ENCODE measurements around the gene SEPTIN5. TPM values are rescaled to one million over a fixed set of nuclear protein-coding genes. Genes with fewer than 3 reads are reported as not detected.

The SEPTIN5 gene
- total RNA-seq, 3 donors from 2014 or later (not counting 1 experiment from before 2014, with no cell fraction given) = 0.52 to 4.5 (median 1.9) TPM

DNA sequence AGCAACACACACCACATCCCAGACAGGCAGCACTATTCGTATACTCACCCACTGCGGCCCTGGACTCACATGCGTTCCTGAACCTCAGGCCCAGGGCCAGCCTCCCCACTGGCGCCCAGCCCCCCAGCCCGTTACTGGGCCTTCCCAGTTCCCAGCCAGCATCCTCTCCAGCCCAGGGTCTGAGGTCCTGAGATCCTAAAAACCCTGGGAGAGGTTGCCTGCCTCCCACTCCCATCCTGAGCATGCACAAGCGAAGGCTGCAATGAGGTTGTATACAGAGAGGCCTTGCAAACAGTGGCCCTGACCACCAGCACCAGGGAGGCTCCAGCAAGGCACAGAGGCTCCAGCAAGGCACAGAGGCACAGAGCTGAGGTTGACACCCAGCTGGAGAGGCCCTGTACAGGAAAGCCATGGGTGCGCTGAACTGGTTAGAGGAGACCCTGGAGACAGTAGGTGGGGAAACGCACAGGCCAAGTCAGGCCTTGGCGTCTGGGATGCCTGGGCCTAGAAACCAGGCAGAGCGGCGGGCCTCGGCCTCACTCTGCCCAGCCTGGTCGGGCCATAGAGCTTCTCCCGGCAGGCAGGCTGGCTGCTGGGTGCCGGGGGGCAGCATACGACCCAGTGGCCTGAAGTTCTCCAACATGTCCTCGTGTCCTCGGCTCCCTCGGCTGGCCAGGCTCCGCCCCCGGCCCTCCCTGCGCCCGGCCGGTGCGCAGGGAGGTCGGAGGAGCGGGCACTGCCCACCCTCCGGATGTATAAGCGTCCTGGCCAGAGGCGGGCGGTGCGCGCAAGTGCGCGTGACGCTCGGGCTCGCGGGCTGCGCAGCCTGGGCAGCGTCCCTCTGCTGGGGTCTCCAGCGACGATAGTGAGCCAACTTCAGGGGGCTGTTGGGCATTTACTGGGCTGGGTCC lies 43.9 kb downstream of the SEPTIN5 start:
- ATAC-seq (no peak), DNase-seq (no peak)
- intact Hi-C loops (cut with micrococcal nuclease) = no loop called here
- Mint-ChIP-seq H3K27ac (no peak overlapping the region), H3K4me3 (peak overlapping the region; percentile 63), H3K36me3 (no peaks in the 10 kb centered on the region), H3K9me3 (no peaks in the 10 kb centered on the region), H3K4me1 (peaks cover 12 to 21% of the 10 kb centered on the region in 2 donors), H3K27me3 (ENCODE audit: low read depth in 2 of 2) (peaks cover 54 to 55% of the 10 kb centered on the region in 2 donors)
- WGBS (ENCODE audit: insufficient coverage) = 46% methylated on average over 43 of the region's 43 CpGs
- H3K27ac ChIP-seq (ENCODE audit: low read length) = no peak overlapping the region
- H3K9me3 ChIP-seq (ENCODE audit: control insufficient read depth, insufficient read depth, low read length) = no peaks in the 10 kb centered on the region
- H3K36me3 ChIP-seq (ENCODE audit: control insufficient read depth, insufficient read depth, low read length) = no peaks in the 10 kb centered on the region
- H3K4me3 ChIP-seq (ENCODE audit: low read length) = no peak overlapping the region
- peaks cover 26% of the 10 kb centered on the region for H3K4me1 ChIP-seq (ENCODE audit: control insufficient read depth, insufficient read depth, low read length)
- TF ChIP-seq, protein P1, sequence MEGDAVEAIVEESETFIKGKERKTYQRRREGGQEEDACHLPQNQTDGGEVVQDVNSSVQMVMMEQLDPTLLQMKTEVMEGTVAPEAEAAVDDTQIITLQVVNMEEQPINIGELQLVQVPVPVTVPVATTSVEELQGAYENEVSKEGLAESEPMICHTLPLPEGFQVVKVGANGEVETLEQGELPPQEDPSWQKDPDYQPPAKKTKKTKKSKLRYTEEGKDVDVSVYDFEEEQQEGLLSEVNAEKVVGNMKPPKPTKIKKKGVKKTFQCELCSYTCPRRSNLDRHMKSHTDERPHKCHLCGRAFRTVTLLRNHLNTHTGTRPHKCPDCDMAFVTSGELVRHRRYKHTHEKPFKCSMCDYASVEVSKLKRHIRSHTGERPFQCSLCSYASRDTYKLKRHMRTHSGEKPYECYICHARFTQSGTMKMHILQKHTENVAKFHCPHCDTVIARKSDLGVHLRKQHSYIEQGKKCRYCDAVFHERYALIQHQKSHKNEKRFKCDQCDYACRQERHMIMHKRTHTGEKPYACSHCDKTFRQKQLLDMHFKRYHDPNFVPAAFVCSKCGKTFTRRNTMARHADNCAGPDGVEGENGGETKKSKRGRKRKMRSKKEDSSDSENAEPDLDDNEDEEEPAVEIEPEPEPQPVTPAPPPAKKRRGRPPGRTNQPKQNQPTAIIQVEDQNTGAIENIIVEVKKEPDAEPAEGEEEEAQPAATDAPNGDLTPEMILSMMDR (IDR thresholded peaks at IDR 0.05) = no peak
- H3K27me3 ChIP-seq (ENCODE audit: control insufficient read depth, insufficient read depth, low read length) = peaks cover 38% of the 10 kb centered on the region

DNA sequence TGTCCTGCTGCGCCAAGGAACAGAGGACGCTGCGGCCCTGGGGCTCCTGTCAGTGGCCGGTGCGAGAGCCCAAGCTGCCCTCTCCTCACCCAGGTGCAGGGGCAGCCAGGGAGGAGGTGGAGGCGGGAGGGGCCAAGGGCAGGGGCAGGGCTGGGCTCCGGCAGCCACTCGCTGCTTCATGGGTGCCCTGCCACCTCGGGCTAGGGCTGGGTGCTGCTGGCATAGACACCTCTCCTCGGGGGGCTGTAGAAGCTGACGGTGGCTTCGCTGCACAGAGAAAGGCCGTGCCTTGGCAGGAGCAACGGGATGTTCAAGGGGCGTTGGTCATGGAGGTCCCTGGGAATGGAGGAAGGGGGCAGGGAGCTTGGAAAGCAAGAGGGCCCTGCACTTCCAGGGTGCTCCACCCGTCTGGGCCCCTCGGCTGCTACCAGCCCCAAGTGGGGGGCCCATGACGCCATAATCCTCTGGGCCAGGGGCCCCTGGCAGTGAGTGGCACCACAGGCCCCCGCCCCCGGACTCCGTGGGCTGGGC lies 44.7 kb downstream of the SEPTIN5 start:
- ATAC-seq = no peak
- DNase-seq = no peak
- Histone ChIP-seq H3K36me3 (ENCODE audit: control insufficient read depth, insufficient read depth, low read length) (no peaks in the 10 kb centered on the region), H3K4me3 (ENCODE audit: low read length) (no peak overlapping the region), H3K27me3 (ENCODE audit: control insufficient read depth, insufficient read depth, low read length) (peaks cover 33% of the 10 kb centered on the region), H3K4me1 (ENCODE audit: control insufficient read depth, insufficient read depth, low read length) (peaks cover 26% of the 10 kb centered on the region), H3K9me3 (ENCODE audit: control insufficient read depth, insufficient read depth, low read length) (no peaks in the 10 kb centered on the region), H3K27ac (ENCODE audit: low read length) (no peak overlapping the region)
- Mint-ChIP-seq H3K4me3 (no peak overlapping the region), H3K4me1 (peaks cover 12 to 21% of the 10 kb centered on the region in 2 donors), H3K9me3 (no peaks in the 10 kb centered on the region), H3K27me3 (ENCODE audit: low read depth in 2 of 2) (peaks cover 48 to 54% of the 10 kb centered on the region in 2 donors), H3K36me3 (no peaks in the 10 kb centered on the region), H3K27ac (no peak overlapping the region)
- TF ChIP-seq, protein P1 (IDR thresholded peaks at IDR 0.05) = no peak
- 19% methylated on average over 21 of the region's 21 CpGs for WGBS (ENCODE audit: insufficient coverage)
- intact Hi-C loops (cut with micrococcal nuclease) = no loop called here

DNA sequence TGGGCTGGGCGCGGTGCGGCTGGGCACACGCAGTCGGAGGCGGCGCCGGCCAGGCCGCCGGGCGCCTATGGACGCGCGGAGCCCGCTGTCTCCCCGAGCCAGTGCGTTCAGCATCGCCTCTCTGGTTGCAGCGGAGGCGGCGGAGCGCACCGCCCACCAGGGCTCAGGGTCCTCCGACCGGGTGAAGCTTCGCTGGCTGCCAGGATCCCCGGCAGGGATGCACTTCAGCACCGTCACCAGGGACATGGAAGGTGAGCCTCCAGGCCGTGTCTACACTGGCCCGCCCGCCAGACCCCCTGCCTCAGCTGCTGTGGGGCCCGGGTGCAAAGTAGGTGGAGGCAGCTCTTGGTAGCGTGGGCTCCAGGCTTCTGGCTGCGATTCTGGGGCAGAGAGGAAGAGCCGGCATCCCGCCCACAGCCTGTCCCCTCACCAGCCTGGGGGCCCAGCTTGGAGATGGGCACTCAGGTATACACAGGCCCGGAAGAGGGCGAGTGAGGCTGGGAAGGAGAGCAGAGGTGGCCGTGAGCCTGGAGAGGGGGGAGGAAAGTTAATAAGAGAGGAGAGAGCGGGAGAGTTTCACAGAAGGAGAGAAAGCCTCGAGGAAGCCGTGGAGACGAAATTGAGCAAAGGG lies 45.2 kb downstream of the SEPTIN5 start:
- H3K27me3 ChIP-seq (ENCODE audit: control insufficient read depth, insufficient read depth, low read length) = peaks cover 30% of the 10 kb centered on the region
- H3K27ac ChIP-seq (ENCODE audit: low read length) = no peak overlapping the region
- no peaks in the 10 kb centered on the region for H3K36me3 ChIP-seq (ENCODE audit: control insufficient read depth, insufficient read depth, low read length)
- Mint-ChIP-seq H3K27me3 (ENCODE audit: low read depth in 2 of 2) (peaks cover 44 to 52% of the 10 kb centered on the region in 2 donors), H3K9me3 (no peaks in the 10 kb centered on the region), H3K36me3 (no peaks in the 10 kb centered on the region), H3K4me3 (peak overlapping the region; percentile 88), H3K4me1 (peaks cover 12 to 21% of the 10 kb centered on the region in 2 donors), H3K27ac (no peak overlapping the region)
- 6% methylated on average over 43 of the region's 43 CpGs for whole genome bisulfite sequencing (ENCODE audit: insufficient coverage)
- TF ChIP-seq, protein P1 (IDR thresholded peaks at IDR 0.05) = no peak
- intact Hi-C loops (cut with micrococcal nuclease) = no loop called here
- H3K9me3 ChIP-seq (ENCODE audit: control insufficient read depth, insufficient read depth, low read length) = no peaks in the 10 kb centered on the region
- peaks cover 26% of the 10 kb centered on the region for H3K4me1 ChIP-seq (ENCODE audit: control insufficient read depth, insufficient read depth, low read length)
- DNase-seq = peak in 1 of 2 donors; percentile 17
- ATAC-seq = no peak
- H3K4me3 ChIP-seq (ENCODE audit: low read length) = no peak overlapping the region

All from natural killer cell (primary cell).